K562 (cell line): ENCODE data around the gene GULP1. TPM values are rescaled to one million over a fixed set of nuclear protein-coding genes. Genes with fewer than 3 reads are reported as not detected.
"Not testable (repeated sequence)": the region's sequence is repeated elsewhere in the genome, so short reads cannot be mapped to it uniquely, and the experiment has no call there.

Experiments
- ATAC-seq: fragments of 200-7000 bp; cut with Tn5 transposase; 3 replicates; pipeline ENCODE4 v1.9.1; 2020; ENCODE audit warnings: moderate library complexity
- BruUV-seq: library from RNA; stranded (reverse); fragments of 400-500 nt; replicated peaks from 2 replicates; lab custom pipeline; 2021; lab: Mats Ljungman, UMichigan
- CTCF ChIA-PET: fragments of 300-600 bp; formaldehyde crosslinking; extraction: SDS; loops from one replicate; lab custom pipeline; 2021; ENCODE audit warnings: low intra/inter-chr PET ratio; lab: Yijun Ruan, JAX
- POLR2A ChIA-PET: fragments of 300-600, 350-650 bp; sonication (Branson Sonifier 250); formaldehyde crosslinking; extraction: SDS; loops from one replicate; lab custom pipeline; 2021; ENCODE audit warnings: antibody characterized with exemption, inconsistent platforms; lab: Yijun Ruan, JAX
- DNase-seq, 4 experiments: peaks; one replicate each; pipeline versions ENCODE4 v3.0.0 to v3.0.0-alpha.2; 2011 to 2018; ENCODE audit warnings: low spot score in 3 of 4, mixed read lengths in 3 of 4; ENCODE audit errors: extremely low read depth in 1 of 4
- FAIRE-seq: peaks from 2 replicates; lab custom pipeline; 2011; peaks lifted over from hg19 to GRCh38; lab: Jason Lieb, UNC
- H2AFZ ChIP-seq: 2 replicates; pipeline ENCODE4 v1.6.0; 2011; ENCODE audit warnings: low read depth, low read length, control low read depth, inconsistent platforms
- H3K27ac ChIP-seq: fragments of 200-600 bp; 3 replicates; pipeline ENCODE4 v1.8.0; 2011; ENCODE audit warnings: low read depth, mild to moderate bottlenecking, control low read depth, inconsistent platforms, low read length, moderate library complexity, mixed read lengths; ENCODE audit errors: extremely low read depth
- H3K27me3 ChIP-seq, 2 experiments: fragments of 300-600 bp in 1 of 2; 2 replicates in 1 of 2; 3 replicates in 1 of 2; pipeline versions ENCODE4 v1.6.0 to v1.8.0; 2011; ENCODE audit warnings: inconsistent platforms in 2 of 2, low read length in 2 of 2, mild to moderate bottlenecking in 1 of 2, mixed read lengths in 1 of 2, moderate library complexity in 1 of 2; ENCODE audit not compliant: control insufficient read depth in 2 of 2, insufficient read depth in 2 of 2
- H3K36me3 ChIP-seq: fragments of 300-600 bp; 3 replicates; pipeline ENCODE4 v1.8.0; 2011; ENCODE audit warnings: mild to moderate bottlenecking, low read length, inconsistent platforms; ENCODE audit not compliant: control insufficient read depth, insufficient read depth
- H3K4me1 ChIP-seq, 2 experiments: fragments of 200-600 bp in 1 of 2; replicated peaks in 1 of 2; 2 replicates in 1 of 2; 3 replicates in 1 of 2; pipeline versions ENCODE4 v1.5.1 to v1.8.0; 2011; ENCODE audit warnings: inconsistent platforms in 2 of 2, low read length in 2 of 2, mild to moderate bottlenecking in 1 of 2, mixed read lengths in 1 of 2, moderate library complexity in 1 of 2; ENCODE audit not compliant: control insufficient read depth in 2 of 2, insufficient read depth in 2 of 2
- H3K4me2 ChIP-seq: 2 replicates; pipeline ENCODE4 v1.6.1; 2011; ENCODE audit warnings: low read length, control low read depth, inconsistent platforms, mixed read lengths; ENCODE audit not compliant: insufficient read depth
- H3K4me3 ChIP-seq: fragments of 200-600 bp; sonication (generic), shearing (Covaris generic); 2 replicates; pipeline ENCODE4 v1.5.1; 2016; ENCODE audit warnings: control low read depth, inconsistent platforms
- H3K79me2 ChIP-seq: fragments of 200-600 bp; 3 replicates; pipeline ENCODE4 v1.8.0; 2011; ENCODE audit warnings: low read length, inconsistent platforms; ENCODE audit not compliant: control insufficient read depth, insufficient read depth
- H3K9ac ChIP-seq, 2 experiments: 2 replicates each; pipeline versions ENCODE4 v1.6.0 to v1.6.1; 2011; ENCODE audit warnings: low read depth in 2 of 2, low read length in 2 of 2, control low read depth in 1 of 2, inconsistent platforms in 1 of 2, mild to moderate bottlenecking in 1 of 2, mixed read lengths in 1 of 2; ENCODE audit not compliant: insufficient read depth in 1 of 2
- H3K9me1 ChIP-seq: one replicate; pipeline ENCODE4 v1.6.0; 2011; ENCODE audit warnings: inconsistent platforms, mild to moderate bottlenecking, low read length, moderate library complexity; ENCODE audit not compliant: control insufficient read depth, insufficient read depth
- H3K9me3 ChIP-seq: replicated peaks from 2 replicates; pipeline ENCODE4 v1.5.1; 2011; ENCODE audit warnings: low read depth, low read length, inconsistent platforms; ENCODE audit not compliant: control insufficient read depth, insufficient read depth
- H4K20me1 ChIP-seq: replicated peaks from 2 replicates; pipeline ENCODE4 v1.6.1; 2011; ENCODE audit warnings: low read length, inconsistent platforms, mixed read lengths; ENCODE audit not compliant: control insufficient read depth, insufficient read depth
- ATF3 ChIP-seq, 2 experiments: fragments of 450-650 bp in 1 of 2; sonication (generic) in 1 of 2; formaldehyde crosslinking in 1 of 2; IDR thresholded peaks in 1 of 2; conservative IDR thresholded peaks in 1 of 2; 2 replicates each; pipeline versions ENCODE4 v1.6.1 to v1.8.1; 2016 to 2023; ENCODE audit warnings: mild to moderate bottlenecking in 2 of 2, moderate library complexity in 2 of 2, inconsistent platforms in 1 of 2, missing genetic modification reagents in 1 of 2
- GABPA ChIP-seq: fragments of 200-800 bp; sonication (Bioruptor generic); conservative IDR thresholded peaks from 2 replicates; pipeline ENCODE4 v1.6.1; 2016; ENCODE audit warnings: low read depth, missing genetic modification characterization, missing compliant biosample characterization
- HMBOX1 ChIP-seq: sonication (generic); IDR thresholded peaks from 2 replicates; pipeline ENCODE4 v1.6.1; 2016
- NCOR1 ChIP-seq: fragments of 450-650 bp; IDR thresholded peaks from 2 replicates; pipeline ENCODE4 v1.6.1; 2016; ENCODE audit warnings: mild to moderate bottlenecking, moderate library complexity
- PBX2 ChIP-seq, 2 experiments: IDR thresholded peaks in 1 of 2; conservative IDR thresholded peaks in 1 of 2; 2 replicates each; pipeline ENCODE4 v1.6.1; 2016; ENCODE audit warnings: low read depth in 2 of 2, mild to moderate bottlenecking in 1 of 2, missing compliant biosample characterization in 1 of 2, missing genetic modification characterization in 1 of 2, moderate library complexity in 1 of 2
- RAD51 ChIP-seq: fragments of 450-650 bp; IDR thresholded peaks from 2 replicates; pipeline ENCODE4 v1.7.1; 2016; ENCODE audit warnings: low read depth, mild to moderate bottlenecking, borderline replicate concordance
- TOE1 ChIP-seq, 2 experiments: fragments of 450-650 bp in 1 of 2; sonication (generic) in 1 of 2; formaldehyde crosslinking in 1 of 2; IDR thresholded peaks; 2 replicates each; pipeline versions ENCODE4 v1.7.1 to v1.8.0; 2016 to 2022; ENCODE audit warnings: borderline replicate concordance in 2 of 2, mild to moderate bottlenecking in 2 of 2, antibody characterized with exemption in 1 of 2, inconsistent platforms in 1 of 2, low read depth in 1 of 2, missing genetic modification reagents in 1 of 2, moderate library complexity in 1 of 2
- USF1 ChIP-seq: sonication (generic); formaldehyde crosslinking; IDR thresholded peaks from 2 replicates; pipeline ENCODE4 v1.9.0; 2022; ENCODE audit warnings: mild to moderate bottlenecking, missing genetic modification reagents
- WGBS: fragments of 100-300 bp; shearing (Covaris generic); methylation state at CpG from one replicate; pipeline ENCODE4 v1.1.6; 2016; ENCODE audit warnings: low coverage, mixed read lengths; ENCODE audit not compliant: insufficient coverage; ENCODE audit errors: missing lambda C conversion rate; 5-methylcytosine and 5-hydroxymethylcytosine counted together
- in situ Hi-C: fragments of 300-500 bp; cut with MboI; formaldehyde crosslinking; loops from 4 replicates; pipeline ENCODE4 v1.15.0; 2018; ENCODE audit warnings: inconsistent platforms, mixed read lengths
- intact Hi-C: fragments of 100-400 bp; cut with micrococcal nuclease; formaldehyde crosslinking; loops from 2 replicates; pipeline ENCODE4 v1.14.2; 2022
- polyA plus RNA-seq, 8 experiments: library from polyadenylated mRNA; depleted of rRNA in 4 of 8; stranded (reverse) in 5 of 8; unstranded in 3 of 8; fragments of >200 nt; fragmentation: Nextera tagmentation in 2 of 8; fragmentation: Illumina TruSeq in 1 of 8; extraction: Ambion mirVana in 2 of 8; extraction: Trizol in 1 of 8; gene quantifications; 2 replicates each; pipeline versions ENCODE4 v1.2.1 to v1.2.3, GENCODE V29; 2011 to 2014; ENCODE audit warnings: inconsistent platforms in 1 of 8, missing spikeins in 1 of 8
- total RNA-seq, 7 experiments: library from RNA; depleted of rRNA in 6 of 7; stranded (reverse); fragments of >200 nt in 6 of 7; fragmentation: Illumina TruSeq in 2 of 7; extraction: Trizol in 2 of 7; gene quantifications; 2 replicates each; pipeline versions ENCODE4 v1.2.1 to v1.2.3, GENCODE V29; 2011 to 2021; ENCODE audit warnings: low replicate concordance in 1 of 7

The GULP1 gene
- total and polyA plus RNA-seq, 9 of the 15 experiments (the other 6 are each of a cell fraction or from before 2014, with no cell fraction given) = 8.5 to 25.3 (median 19.5) TPM

GRCh38 chr2:188298937-188299371, 7.3 kb downstream of the GULP1 start (continued):
- peak; percentile 88 for TF ChIP-seq ATF3 (IDR thresholded peaks at IDR 0.05)
- TF ChIP-seq ATF3 (CRISPR knock-in tag; conservative IDR thresholded peaks at IDR 0.05); TOE1 (CRISPR knock-in tag; IDR thresholded peaks at IDR 0.05; ENCODE audit: borderline replicate concordance, low read depth): not testable (repeated sequence)
- TF ChIP-seq USF1 (CRISPR knock-in tag) = peak; percentile 41; the same call in 1 of the 2 replicates
- TF ChIP-seq TOE1 (IDR thresholded peaks at IDR 0.05; ENCODE audit: borderline replicate concordance) = peak; percentile 67; the same call in 1 of the 2 replicates
- TF ChIP-seq, all 486 proteins: peak for 22; not testable (repeated sequence) for 464

- Histone ChIP-seq H3K9ac (no peak overlapping the region), H3K27ac (no peak overlapping the region), H3K36me3 (no peaks in the 10 kb centered on the region), H3K4me2 (no peak overlapping the region), H3K9me1 (no peaks in the 10 kb centered on the region), H3K79me2 (peaks cover 66% of the 10 kb centered on the region), H3K4me3 (no peak overlapping the region), H3K4me1 (peaks cover 0 to 5% of the 10 kb centered on the region in 2 experiments; a peak in 1 of 5 replicates), H3K9me3 (no peaks in the 10 kb centered on the region), H2AFZ (no peak overlapping the region), H4K20me1 (no peaks in the 10 kb centered on the region), H3K27me3 (no peaks in the 10 kb centered on the region)
- no TSS peak for BruUV-seq
- intact Hi-C loops = no loop called here
- in situ Hi-C loops = no loop called here
- TF ChIP-seq RAD51 (no peak), HMBOX1 (peak; percentile 65), GABPA (tag) (no peak), PBX2 (CRISPR knock-in tag; IDR thresholded peaks at IDR 0.05; ENCODE audit: low read depth) (no peak), PBX2 (tag; conservative IDR thresholded peaks at IDR 0.05; ENCODE audit: low read depth) (no peak), NCOR1 (no peak)
- ChIA-PET POLR2A (interaction anchor here (0.6 to 1.1 kb wide), 2 partner anchors 8 to 10 kb away, joined by 3 to 5 read pairs; no protein-coding TSS in a partner anchor), CTCF (no interaction called here)
- 64% methylated on average over 2 of the region's 2 CpGs for WGBS
- FAIRE-seq = no peak
- ATAC-seq = no peak
- no peak for DNase-seq
Measured at GRCh38 chr2:188303363-188304031, 11.8 kb downstream of the GULP1 start.
